Stimulated activated CD8-positive, alpha-beta memory T cell treated with anti-CD3 and anti-CD28 coated beads, Interleukin-4, amount 100 ng/mL, for 1 hour (primary cell): ENCODE data around the gene KCTD1.

Experiments
- DNase-seq, 2 donors: peaks; one replicate each; pipeline ENCODE4 v3.0.0-alpha.2; 2020; ENCODE audit warnings: low read depth in 2 of 2, low spot score in 1 of 2

KCTD1 gene

GRCh38 chr18:26549263-26550094 is 1.1 kb upstream of the KCTD1 start:
- DNase-seq = no peak

DNA sequence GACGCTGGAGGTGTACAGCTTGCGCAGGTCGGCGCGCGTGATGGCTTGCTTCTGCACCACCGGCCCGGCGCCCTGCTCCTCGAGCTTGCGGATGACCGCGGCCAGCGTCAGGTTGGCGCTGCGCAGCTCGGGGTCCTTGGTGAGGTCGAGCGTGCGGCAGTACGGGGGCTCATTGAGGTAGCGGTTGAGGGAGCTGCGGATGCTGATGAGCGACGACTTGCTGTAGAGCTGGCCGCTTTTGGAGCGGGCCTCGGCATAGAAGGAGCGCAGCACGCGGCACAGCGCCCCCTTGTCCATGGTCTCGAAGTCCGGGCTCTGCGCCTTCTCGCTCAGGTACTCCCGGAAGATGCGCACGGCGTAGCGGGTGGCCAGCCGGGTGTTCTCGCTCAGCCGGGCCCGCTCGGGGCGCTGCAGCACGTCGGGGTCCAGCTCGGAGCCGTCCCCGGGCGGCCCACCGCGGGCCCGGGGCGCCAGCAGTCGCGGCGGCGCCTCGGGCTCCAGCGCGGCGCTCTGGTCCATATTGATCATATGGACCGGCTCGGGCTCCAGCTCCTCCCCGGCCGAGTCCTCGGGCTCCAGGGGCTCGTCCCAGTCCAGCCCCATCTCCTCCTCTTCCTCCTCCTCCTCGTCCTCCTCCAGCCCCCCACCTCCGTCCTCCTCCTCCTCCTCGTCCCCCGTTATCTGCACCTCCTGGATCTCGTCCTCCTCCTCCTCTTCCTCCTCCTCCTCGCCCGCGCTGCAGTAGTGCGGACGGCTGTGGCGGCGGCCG is 523 bp downstream of the KCTD1 start:
- DNase-seq = peak in 1 of 2 donors; percentile 18

GRCh38 chr18:26546875-26547645 is 1.3 kb downstream of the KCTD1 start:
- DNase-seq = no peak

DNA sequence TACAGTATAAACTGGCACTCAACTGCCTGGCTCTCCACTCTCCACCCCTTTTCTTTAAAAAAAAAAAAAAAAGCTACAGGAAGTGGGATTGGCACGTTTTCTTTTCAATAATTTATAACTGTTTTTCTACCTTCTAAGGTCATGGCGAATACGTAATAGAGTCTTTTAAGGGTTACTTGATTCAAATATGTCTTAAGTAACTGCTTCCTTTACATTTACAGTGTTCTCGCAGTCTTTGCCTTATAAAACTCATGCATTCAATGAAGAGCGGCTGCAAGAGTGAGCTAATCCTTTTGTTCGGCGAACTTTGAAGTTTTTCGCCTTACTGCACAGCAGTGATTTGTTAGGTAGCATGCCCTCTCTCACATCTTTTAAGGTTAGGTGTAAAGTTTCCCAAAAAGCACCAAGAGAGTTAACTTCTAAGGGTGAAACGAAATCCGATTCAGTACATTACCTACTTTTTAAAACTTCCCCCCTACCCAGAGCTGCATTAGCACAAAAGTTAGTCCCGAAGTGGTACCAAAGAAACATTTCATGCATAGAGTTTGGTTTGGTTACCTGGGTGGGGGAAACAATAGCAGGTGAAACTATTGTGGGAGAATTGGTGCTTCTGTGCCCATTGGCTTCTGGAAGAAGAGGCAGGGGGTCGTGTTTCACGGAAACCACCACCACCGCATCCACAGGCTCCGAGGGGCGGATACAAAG is 2.0 kb downstream of the KCTD1 start:
- DNase-seq = no peak

GRCh38 chr18:26545335-26546123 is 2.8 kb downstream of the KCTD1 start:
- DNase-seq = no peak

GRCh38 chr18:26544451-26544850 is 3.9 kb downstream of the KCTD1 start:
- no peak for DNase-seq

DNA sequence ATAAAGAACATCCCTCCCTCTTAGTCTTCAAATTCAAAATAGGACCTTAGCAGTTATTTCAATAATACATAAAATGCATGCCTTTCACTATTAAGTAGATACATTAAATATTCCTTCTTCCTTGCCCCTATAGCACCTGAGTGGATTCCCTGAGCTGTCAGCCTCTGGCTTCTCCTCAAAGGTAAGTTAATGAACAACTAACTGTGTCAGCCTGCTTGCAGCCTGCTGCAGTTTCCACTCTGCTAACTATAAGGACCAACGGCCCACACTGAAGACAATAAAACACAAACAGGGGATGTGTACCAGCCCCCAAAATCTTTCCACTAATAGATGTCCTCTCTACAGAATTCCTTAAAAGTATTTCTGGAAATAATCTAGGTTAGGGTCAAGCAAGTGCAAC is 5.0 kb downstream of the KCTD1 start:
- DNase-seq = no peak

GRCh38 chr18:26540043-26540628 is 8.2 kb downstream of the KCTD1 start:
- DNase-seq = no peak

- no peak for DNase-seq
Observed at GRCh38 chr18:26538524-26538923, 9.8 kb downstream of the KCTD1 start.

GRCh38 chr18:26536664-26537063 is 11.7 kb downstream of the KCTD1 start:
- DNase-seq = no peak

DNA sequence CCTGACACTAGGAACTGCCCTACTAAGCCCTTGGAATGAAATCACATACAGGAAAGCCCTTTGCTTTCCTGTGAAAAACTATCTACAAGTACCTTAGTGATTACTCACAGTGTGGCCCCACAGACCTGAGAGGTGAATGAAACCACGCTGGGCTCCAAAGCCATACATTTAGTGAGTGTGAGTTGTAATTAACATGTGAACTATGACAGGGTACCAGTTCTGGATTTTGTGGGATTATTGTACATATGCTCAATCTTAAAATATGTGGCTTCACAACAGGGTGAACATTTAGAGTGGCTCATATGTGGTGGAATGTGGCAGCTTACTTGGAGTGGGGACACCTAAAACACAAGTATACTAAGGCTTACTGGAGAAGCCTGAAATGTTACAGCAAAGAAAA is 12.3 kb downstream of the KCTD1 start:
- no peak for DNase-seq

- no peak for DNase-seq
Observed at GRCh38 chr18:26535630-26536029, 12.7 kb downstream of the KCTD1 start.

DNA sequence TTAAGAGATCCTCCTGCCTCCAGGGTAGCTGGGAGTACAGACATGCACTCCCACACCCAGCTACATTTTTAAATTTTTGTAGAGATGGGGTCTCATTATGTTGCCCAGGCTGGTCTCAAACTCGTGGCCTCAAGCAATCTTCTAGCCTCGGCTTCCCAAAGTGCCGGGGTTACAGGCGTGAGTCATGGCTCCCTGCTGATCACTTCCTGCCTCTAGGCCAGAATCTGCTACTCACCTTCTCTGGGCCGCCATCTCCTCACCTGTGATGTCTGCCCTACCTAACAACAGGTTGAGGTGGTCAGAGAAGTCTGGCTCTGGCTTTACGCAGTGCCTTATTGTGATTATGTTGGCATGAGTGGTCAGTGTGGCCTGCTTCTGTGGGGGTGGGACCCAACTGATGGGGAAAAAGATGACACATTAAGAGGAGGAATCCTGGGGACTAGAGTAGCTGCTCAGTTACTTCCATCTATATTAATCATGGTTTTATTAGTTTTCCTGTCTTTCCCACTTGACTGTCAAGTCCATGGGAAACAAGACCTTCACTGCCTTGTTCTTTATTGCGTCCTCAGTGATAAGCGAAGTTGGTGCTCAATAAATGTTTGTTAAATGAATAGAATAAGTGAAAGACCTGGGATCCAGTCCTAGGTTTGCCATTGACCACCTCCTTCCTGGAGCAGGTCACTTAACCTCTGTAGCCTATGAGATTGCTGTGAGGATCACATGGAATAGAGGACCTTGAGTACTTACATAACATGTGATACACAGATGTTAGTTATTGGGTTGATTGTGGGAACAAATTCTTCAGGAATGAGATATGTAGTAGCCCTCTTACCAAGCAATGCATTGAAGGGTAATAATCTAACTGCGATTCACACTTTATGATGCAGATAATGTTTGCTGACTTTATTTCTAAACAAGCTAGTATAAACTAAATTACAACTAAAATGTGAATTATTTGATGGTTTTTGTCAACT is 15.7 kb downstream of the KCTD1 start:
- no peak for DNase-seq

DNA sequence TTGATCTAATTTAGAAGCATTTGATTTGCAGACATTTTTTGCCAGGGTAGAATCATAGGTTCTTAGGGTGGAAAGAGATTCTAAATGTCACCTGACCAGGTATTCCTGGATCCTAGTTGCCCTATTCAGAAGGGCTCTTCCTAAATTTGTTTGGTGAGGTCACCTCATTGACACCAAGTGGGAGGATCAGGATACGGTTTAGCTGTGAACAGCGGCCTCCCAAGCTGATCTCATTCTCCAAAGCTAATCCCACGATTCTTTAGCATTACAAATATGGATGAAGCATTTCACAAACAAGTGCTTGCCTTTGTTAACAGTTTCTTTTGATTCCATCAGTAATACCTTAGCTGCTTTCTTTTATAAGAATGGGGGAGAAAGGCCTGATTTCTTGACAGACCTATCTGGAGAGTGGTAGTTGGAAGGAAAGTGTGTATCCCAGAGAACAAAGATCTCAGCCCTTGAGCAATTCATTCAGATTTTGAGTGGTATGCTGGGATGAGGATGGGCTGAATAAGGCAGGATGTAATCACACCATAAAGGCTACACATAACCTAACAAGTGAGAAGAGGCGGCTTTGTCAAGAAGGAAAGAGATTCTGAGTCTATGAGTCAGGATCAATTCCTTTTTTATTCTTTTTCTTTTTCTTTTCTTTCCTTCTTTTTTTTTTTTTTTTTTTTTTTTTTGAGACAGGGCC is 16.6 kb downstream of the KCTD1 start:
- no peak for DNase-seq

DNA sequence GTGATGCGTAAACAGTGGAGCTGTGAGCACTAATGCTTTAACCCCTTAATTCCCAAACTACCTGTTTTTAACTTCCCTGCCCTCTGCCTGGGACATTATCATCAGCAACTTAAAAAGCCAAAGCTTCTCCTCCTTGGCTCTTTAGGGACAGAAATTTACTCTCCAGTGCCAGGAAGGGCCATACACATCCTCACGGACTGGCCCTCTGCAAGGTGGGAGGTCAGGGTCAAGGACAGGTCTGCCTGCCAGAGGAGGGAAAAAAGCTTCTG is 21.5 kb downstream of the KCTD1 start:
- no peak for DNase-seq

- DNase-seq = no peak
Observed at GRCh38 chr18:26526128-26526965, 22.0 kb downstream of the KCTD1 start.

- no peak for DNase-seq
Observed at GRCh38 chr18:26524504-26525351, 23.6 kb downstream of the KCTD1 start.
